NT2/D1 (cell line): ENCODE measurements around the gene CRKL.
"Not testable (repeated sequence)": the region's sequence is repeated elsewhere in the genome, so short reads cannot be mapped to it uniquely, and the experiment has no call there.

Experiments
- DNase-seq: peaks from one replicate; pipeline ENCODE4 v3.0.0-alpha.2; 2011; ENCODE audit warnings: low read depth, low spot score
- H3K27me3 ChIP-seq: 2 replicates; pipeline ENCODE4 v1.6.0; 2011; ENCODE audit warnings: mild to moderate bottlenecking; ENCODE audit not compliant: insufficient read length, insufficient read depth
- H3K36me3 ChIP-seq: 2 replicates; pipeline ENCODE4 v1.6.1; 2011; ENCODE audit warnings: mild to moderate bottlenecking, low read length, mixed read lengths; ENCODE audit not compliant: insufficient read depth, insufficient read length
- H3K4me1 ChIP-seq: 2 replicates; pipeline ENCODE4 v1.5.1; 2011; ENCODE audit not compliant: insufficient read depth, insufficient read length
- H3K4me3 ChIP-seq: 2 replicates; pipeline ENCODE4 v1.5.1; 2011; ENCODE audit warnings: low read depth; ENCODE audit not compliant: insufficient read length
- H3K9ac ChIP-seq: 2 replicates; pipeline ENCODE4 v1.6.0; 2011; ENCODE audit warnings: low read depth; ENCODE audit not compliant: insufficient read length
- H3K9me3 ChIP-seq: 2 replicates; pipeline ENCODE4 v1.5.1; 2011; ENCODE audit warnings: mild to moderate bottlenecking, low read length; ENCODE audit not compliant: insufficient read depth
- SUZ12 ChIP-seq: IDR thresholded peaks from 2 replicates; pipeline ENCODE4 v1.6.1; 2011; ENCODE audit not compliant: insufficient read length, insufficient read depth; ENCODE audit errors: extremely low read depth
- YY1 ChIP-seq: IDR thresholded peaks from 2 replicates; pipeline ENCODE4 v1.6.1; 2011; ENCODE audit not compliant: insufficient read length, insufficient read depth
- ZNF274 ChIP-seq: IDR thresholded peaks from 2 replicates; pipeline ENCODE4 v1.6.1; 2011; ENCODE audit warnings: mild to moderate bottlenecking, low read depth, low read length

CRKL gene

GRCh38 chr22:20904008-20904979 lies 12.9 kb upstream of the CRKL start:
- no peak for DNase-seq
- H3K9ac ChIP-seq, result no peak overlapping the region

GRCh38 chr22:20904980-20905355 lies 12.2 kb upstream of the CRKL start:
- Histone ChIP-seq H3K9me3 (no peaks in the 10 kb centered on the region), H3K36me3 (no peaks in the 10 kb centered on the region), H3K27me3 (no peaks in the 10 kb centered on the region), H3K4me3 (no peak overlapping the region), H3K9ac (no peak overlapping the region), H3K4me1 (no peaks in the 10 kb centered on the region)
- DNase-seq, result no peak
- TF ChIP-seq SUZ12 (no peak), ZNF274 (no peak)

More at GRCh38 chr22:20904008-20904979, 12.9 kb upstream of the CRKL start:
- Histone ChIP-seq H3K27me3 (no peaks in the 10 kb centered on the region), H3K4me3 (no peak overlapping the region), H3K4me1 (no peaks in the 10 kb centered on the region), H3K36me3 (no peaks in the 10 kb centered on the region), H3K9me3 (no peaks in the 10 kb centered on the region)
- TF ChIP-seq YY1 (no peak), ZNF274 (no peak), SUZ12 (no peak)

- Histone ChIP-seq H3K4me3 (no peak overlapping the region), H3K27me3 (no peaks in the 10 kb centered on the region), H3K9ac (no peak overlapping the region), H3K36me3 (no peaks in the 10 kb centered on the region), H3K4me1 (no peaks in the 10 kb centered on the region), H3K9me3 (no peaks in the 10 kb centered on the region)
- no peak for TF ChIP-seq ZNF274
- no peak for TF ChIP-seq SUZ12
- TF ChIP-seq YY1, result no peak
- DNase-seq, result no peak
Measured at GRCh38 chr22:20905415-20906386, 11.5 kb upstream of the CRKL start.

GRCh38 chr22:20906387-20906767 lies 10.8 kb upstream of the CRKL start:
- Histone ChIP-seq H3K27me3 (no peaks in the 10 kb centered on the region), H3K36me3 (no peaks in the 10 kb centered on the region), H3K4me3 (no peak overlapping the region), H3K4me1 (no peaks in the 10 kb centered on the region), H3K9me3 (no peaks in the 10 kb centered on the region), H3K9ac (no peak overlapping the region)
- DNase-seq, result no peak
- no peak for TF ChIP-seq YY1
- no peak for TF ChIP-seq SUZ12
- no peak for TF ChIP-seq ZNF274

- H3K9ac ChIP-seq, H3K36me3 ChIP-seq, H3K9me3 ChIP-seq, H3K27me3 ChIP-seq, DNase-seq, H3K4me3 ChIP-seq, H3K4me1 ChIP-seq: not testable (repeated sequence)
Measured at GRCh38 chr22:20908717-20909116, 8.5 kb upstream of the CRKL start.

DNA sequence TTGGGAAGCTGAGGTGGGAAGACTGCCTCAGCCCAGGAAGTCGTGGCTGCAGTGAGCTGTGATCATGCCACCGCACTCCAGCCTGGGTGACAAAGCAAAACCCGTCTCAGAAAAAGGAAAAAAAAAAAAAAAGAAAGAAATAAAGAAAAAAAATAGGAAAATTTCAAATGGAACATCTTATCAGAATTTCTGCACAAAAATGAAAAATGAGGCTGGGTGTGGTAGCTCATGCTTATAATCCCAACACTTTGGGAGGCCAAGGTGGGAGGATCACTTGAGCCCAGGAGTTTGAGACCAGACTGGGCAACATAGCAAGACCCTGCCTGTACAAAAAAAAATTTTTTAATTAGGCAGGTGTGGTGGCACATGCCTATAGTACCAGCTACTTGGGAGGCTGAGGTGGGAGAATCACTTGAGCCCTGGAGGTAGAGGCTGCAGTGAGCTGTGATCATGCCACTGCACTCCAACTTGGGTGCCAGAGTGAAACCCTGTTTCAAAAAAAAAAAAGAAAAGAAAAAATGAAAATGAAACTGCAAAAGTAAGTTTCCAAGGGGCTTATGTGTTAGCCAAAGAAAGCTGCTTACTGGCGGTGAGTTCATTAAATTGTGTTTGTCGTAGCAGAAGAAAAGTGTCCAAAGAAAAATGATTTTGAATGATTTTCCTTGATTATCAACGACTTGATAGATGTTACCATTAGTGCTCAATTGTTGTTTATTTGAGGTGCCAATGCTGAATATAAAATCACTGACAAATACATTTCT lies 7.5 kb upstream of the CRKL start:
- no peak for DNase-seq
- H3K9ac ChIP-seq, result no peak overlapping the region

More for the DNA sequence above, 7.5 kb upstream of the CRKL start:
- Histone ChIP-seq H3K4me1 (no peaks in the 10 kb centered on the region), H3K4me3 (no peak overlapping the region), H3K9me3 (no peaks in the 10 kb centered on the region), H3K27me3 (no peaks in the 10 kb centered on the region), H3K36me3 (no peaks in the 10 kb centered on the region)
- TF ChIP-seq YY1 (no peak), ZNF274 (no peak), SUZ12 (no peak)
